Measurements from ENCODE around the gene DACT2. TPM values are rescaled to one million over a fixed set of nuclear protein-coding genes. Genes with fewer than 3 reads are reported as not detected.

Gene DACT2
- total RNA-seq, 1 experiment from 2014 or later, result 21.1 TPM

DNA sequence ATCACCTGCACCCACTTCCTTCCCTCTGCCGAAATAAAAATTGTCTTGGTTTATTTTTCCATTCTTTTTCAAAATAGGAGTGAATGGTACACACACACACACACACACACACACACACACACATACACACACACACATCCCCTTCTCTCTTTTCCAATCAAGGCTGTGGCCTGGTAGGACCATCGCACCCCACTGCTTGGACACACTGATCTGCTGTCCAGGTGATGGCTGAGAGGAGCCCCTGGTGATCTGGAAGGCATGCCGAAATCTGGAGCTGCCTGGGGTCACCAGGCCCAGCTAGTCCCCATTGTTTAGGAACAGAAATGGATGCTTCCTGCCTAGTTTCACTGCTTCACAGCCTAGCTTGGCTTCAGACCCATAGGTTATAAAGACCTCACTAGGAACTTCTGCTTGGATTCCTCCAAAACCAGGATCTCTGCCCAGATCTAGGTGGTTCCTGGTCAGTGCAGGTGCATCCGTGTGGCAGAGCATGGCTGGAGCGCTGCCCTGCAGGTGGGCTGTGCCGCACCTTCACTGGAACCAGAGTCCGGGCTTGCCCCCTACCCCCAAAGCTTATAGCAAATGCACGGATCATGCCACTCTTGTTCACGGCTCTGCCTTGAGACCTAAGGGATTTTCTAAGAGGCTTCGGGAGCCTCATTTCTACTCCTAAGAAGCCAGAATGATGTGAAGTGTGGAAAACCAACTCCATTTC lies 42.9 kb upstream of the DACT2 start:
- Mint-ChIP-seq H3K4me1 (ENCODE audit: low read depth, unreplicated experiment) (no peaks in the 10 kb centered on the region), H3K27me3 (ENCODE audit: insufficient read depth, unreplicated experiment) (no peaks in the 10 kb centered on the region), H3K9me3 (ENCODE audit: unreplicated experiment) (no peaks in the 10 kb centered on the region), H3K36me3 (ENCODE audit: insufficient read depth, unreplicated experiment) (no peaks in the 10 kb centered on the region), H3K27ac (ENCODE audit: unreplicated experiment) (no peak overlapping the region), H3K4me3 (ENCODE audit: unreplicated experiment) (no peak overlapping the region)
- H3K4me3 ChIP-seq (ENCODE audit: low read depth, low read length), result no peak overlapping the region
- H3K27me3 ChIP-seq (replicated peaks; ENCODE audit: control insufficient read depth, insufficient read depth, low read length), result no peaks in the 10 kb centered on the region
- DNase-seq, result no peak
- H3K9me3 ChIP-seq, result no peaks in the 10 kb centered on the region
- TF ChIP-seq, protein P1, sequence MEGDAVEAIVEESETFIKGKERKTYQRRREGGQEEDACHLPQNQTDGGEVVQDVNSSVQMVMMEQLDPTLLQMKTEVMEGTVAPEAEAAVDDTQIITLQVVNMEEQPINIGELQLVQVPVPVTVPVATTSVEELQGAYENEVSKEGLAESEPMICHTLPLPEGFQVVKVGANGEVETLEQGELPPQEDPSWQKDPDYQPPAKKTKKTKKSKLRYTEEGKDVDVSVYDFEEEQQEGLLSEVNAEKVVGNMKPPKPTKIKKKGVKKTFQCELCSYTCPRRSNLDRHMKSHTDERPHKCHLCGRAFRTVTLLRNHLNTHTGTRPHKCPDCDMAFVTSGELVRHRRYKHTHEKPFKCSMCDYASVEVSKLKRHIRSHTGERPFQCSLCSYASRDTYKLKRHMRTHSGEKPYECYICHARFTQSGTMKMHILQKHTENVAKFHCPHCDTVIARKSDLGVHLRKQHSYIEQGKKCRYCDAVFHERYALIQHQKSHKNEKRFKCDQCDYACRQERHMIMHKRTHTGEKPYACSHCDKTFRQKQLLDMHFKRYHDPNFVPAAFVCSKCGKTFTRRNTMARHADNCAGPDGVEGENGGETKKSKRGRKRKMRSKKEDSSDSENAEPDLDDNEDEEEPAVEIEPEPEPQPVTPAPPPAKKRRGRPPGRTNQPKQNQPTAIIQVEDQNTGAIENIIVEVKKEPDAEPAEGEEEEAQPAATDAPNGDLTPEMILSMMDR (IDR thresholded peaks at IDR 0.05; ENCODE audit: insufficient read depth in 1 of 2, low read depth in 1 of 2, low read length in 1 of 2, severe bottlenecking in 1 of 2, unreplicated experiment in 1 of 2), result no peak
- ChIA-PET CTCF (no interaction called here), POLR2A (no interaction called here)
- BruUV-seq (replicated peaks), result no TSS peak
- H3K36me3 ChIP-seq (ENCODE audit: control insufficient read depth, insufficient read depth, low read length), result no peaks in the 10 kb centered on the region
- no peaks in the 10 kb centered on the region for H3K4me1 ChIP-seq
- intact Hi-C loops (cut with micrococcal nuclease; ENCODE audit: unreplicated experiment), result no loop called here

DNA sequence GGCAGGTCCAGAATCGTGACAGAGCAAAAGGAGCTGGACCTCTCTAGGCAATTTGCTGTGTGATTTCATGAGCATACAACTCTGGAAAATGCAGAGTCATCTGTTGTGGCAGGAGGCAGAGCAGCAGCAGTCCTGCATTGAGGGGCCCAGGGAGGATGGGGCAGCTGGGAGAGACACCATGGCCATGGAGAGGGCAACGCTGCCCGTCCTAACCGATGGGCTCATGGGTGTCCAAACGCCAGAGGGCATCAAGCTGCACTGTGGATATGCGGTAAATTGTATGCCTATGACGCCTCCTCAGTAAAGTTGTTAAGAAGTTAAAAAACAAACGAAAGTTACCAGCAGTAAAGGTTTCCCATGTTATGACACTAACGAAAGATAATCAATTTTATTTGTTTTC lies 42.2 kb upstream of the DACT2 start:
- CTCF ChIA-PET, result no interaction called here
- Mint-ChIP-seq H3K36me3 (ENCODE audit: insufficient read depth, unreplicated experiment) (no peaks in the 10 kb centered on the region), H3K4me3 (ENCODE audit: unreplicated experiment) (no peak overlapping the region), H3K27ac (ENCODE audit: unreplicated experiment) (no peak overlapping the region), H3K4me1 (ENCODE audit: low read depth, unreplicated experiment) (no peaks in the 10 kb centered on the region), H3K9me3 (ENCODE audit: unreplicated experiment) (no peaks in the 10 kb centered on the region), H3K27me3 (ENCODE audit: insufficient read depth, unreplicated experiment) (no peaks in the 10 kb centered on the region)
- no TSS peak for BruUV-seq (replicated peaks)
- Histone ChIP-seq H3K36me3 (ENCODE audit: control insufficient read depth, insufficient read depth, low read length) (no peaks in the 10 kb centered on the region), H3K9me3 (no peaks in the 10 kb centered on the region), H3K4me1 (no peaks in the 10 kb centered on the region), H3K27me3 (replicated peaks; ENCODE audit: control insufficient read depth, insufficient read depth, low read length) (no peaks in the 10 kb centered on the region), H3K4me3 (ENCODE audit: low read depth, low read length) (no peak overlapping the region)
- POLR2A ChIA-PET, result no interaction called here
- DNase-seq, result no peak
- TF ChIP-seq, protein P1 (IDR thresholded peaks at IDR 0.05; ENCODE audit: insufficient read depth in 1 of 2, low read depth in 1 of 2, low read length in 1 of 2, severe bottlenecking in 1 of 2, unreplicated experiment in 1 of 2), result no peak
- intact Hi-C loops (cut with micrococcal nuclease; ENCODE audit: unreplicated experiment), result no loop called here

DNA sequence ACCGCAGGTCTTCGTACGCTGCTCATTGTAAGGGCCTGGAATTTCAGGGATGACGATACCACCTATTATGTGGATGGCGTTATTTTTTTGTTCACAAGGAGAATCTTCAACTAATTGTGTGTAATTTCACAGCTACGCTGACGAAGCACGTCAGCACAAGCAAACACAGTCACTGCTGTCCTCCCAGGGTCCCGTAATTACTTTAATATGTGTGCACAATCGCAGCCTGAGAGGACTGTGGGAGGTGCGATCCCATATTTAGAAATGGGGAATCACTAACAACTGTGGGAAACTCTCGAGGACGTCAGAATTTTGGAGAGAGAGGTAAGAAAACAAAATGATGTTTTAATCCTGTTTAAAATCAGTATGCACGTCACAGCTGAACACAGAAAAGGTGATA lies 40.2 kb upstream of the DACT2 start:
- no peak overlapping the region for H3K4me3 ChIP-seq (ENCODE audit: low read depth, low read length)
- no peaks in the 10 kb centered on the region for H3K4me1 ChIP-seq
- POLR2A ChIA-PET, result no interaction called here
- no peak for DNase-seq
- no peaks in the 10 kb centered on the region for H3K27me3 Mint-ChIP-seq (ENCODE audit: insufficient read depth, unreplicated experiment)
- no peak overlapping the region for H3K27ac Mint-ChIP-seq (ENCODE audit: unreplicated experiment)
- no peaks in the 10 kb centered on the region for H3K9me3 Mint-ChIP-seq (ENCODE audit: unreplicated experiment)
- BruUV-seq (replicated peaks), result no TSS peak
- H3K9me3 ChIP-seq, result no peaks in the 10 kb centered on the region
- H3K27me3 ChIP-seq (replicated peaks; ENCODE audit: control insufficient read depth, insufficient read depth, low read length), result no peaks in the 10 kb centered on the region
- H3K4me3 Mint-ChIP-seq (ENCODE audit: unreplicated experiment), result no peak overlapping the region
- H3K4me1 Mint-ChIP-seq (ENCODE audit: low read depth, unreplicated experiment), result no peaks in the 10 kb centered on the region
- TF ChIP-seq, protein P1 (IDR thresholded peaks at IDR 0.05; ENCODE audit: insufficient read depth in 1 of 2, low read depth in 1 of 2, low read length in 1 of 2, severe bottlenecking in 1 of 2, unreplicated experiment in 1 of 2), result no peak
- no peaks in the 10 kb centered on the region for H3K36me3 ChIP-seq (ENCODE audit: control insufficient read depth, insufficient read depth, low read length)
- intact Hi-C loops (cut with micrococcal nuclease; ENCODE audit: unreplicated experiment), result loop anchor here (10.0 kb wide), 1 partner anchor 295 kb away; no protein-coding TSS in a partner anchor
- CTCF ChIA-PET, result no interaction called here
- H3K36me3 Mint-ChIP-seq (ENCODE audit: insufficient read depth, unreplicated experiment), result no peaks in the 10 kb centered on the region

Data from Caco-2 (cell line).